GM19239 (cell line): Measurements from ENCODE around the gene CCDC154.
"Not testable (repeated sequence)": the region's sequence is repeated elsewhere in the genome, so short reads cannot be mapped to it uniquely, and the experiment has no call there.

Experiments
- DNase-seq: peaks from one replicate; pipeline ENCODE4 v3.0.0; 2011; ENCODE audit warnings: low spot score; ENCODE audit not compliant: insufficient read length
- FAIRE-seq: peaks from 2 replicates; lab custom pipeline; 2011; peaks lifted over from hg19 to GRCh38; lab: Jason Lieb, UNC

The CCDC154 gene, protein sequence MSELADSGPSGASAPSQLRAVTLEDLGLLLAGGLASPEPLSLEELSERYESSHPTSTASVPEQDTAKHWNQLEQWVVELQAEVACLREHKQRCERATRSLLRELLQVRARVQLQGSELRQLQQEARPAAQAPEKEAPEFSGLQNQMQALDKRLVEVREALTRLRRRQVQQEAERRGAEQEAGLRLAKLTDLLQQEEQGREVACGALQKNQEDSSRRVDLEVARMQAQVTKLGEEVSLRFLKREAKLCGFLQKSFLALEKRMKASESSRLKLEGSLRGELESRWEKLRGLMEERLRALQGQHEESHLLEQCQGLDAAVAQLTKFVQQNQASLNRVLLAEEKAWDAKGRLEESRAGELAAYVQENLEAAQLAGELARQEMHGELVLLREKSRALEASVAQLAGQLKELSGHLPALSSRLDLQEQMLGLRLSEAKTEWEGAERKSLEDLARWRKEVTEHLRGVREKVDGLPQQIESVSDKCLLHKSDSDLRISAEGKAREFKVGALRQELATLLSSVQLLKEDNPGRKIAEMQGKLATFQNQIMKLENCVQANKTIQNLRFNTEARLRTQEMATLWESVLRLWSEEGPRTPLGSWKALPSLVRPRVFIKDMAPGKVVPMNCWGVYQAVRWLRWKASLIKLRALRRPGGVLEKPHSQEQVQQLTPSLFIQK

DNA sequence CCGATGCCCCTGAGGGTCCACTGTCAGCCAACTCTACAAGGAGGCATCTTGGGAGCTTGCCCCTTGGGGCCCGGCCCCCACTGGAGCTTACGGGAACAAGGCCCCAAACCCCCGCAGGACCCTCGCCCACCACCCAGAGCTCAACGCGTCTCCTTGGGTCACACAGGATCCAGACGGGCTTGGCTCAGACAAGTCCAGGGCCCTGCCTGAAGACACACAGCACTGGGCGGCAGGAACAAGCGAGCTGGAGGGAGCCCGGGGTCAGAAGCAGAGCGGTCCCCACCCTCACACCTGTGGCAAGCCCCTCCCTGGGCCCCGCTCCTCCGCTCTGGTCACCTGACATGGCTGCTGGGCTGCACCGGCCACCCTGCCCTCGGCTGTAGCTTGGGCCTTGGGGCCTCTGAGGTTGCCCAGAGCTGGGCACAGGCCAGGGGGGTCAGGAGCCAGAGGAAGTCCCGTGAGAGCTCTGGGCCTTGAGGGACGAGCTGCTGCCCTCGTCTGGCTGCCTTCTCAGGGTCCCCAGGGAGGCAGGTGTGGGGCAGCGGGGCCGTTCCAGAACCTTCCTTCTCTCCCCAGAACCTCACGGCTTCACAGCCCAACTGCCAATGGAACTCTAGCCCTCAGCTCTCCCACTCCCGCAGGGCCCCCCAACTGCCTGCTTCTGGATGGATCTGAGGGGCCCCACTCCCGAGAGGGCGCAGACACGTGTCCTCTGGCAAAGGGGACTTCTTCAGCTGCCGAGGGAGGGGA is at the start of gene CCDC154:
CCDC154 (minus strand) TSS at position 577 of the 750 bp plus-strand sequence; CDS start at position 343, 234 bp downstream.
- peak; percentile 59 for DNase-seq
- no peak for FAIRE-seq

- peak; percentile 53 for FAIRE-seq
- DNase-seq: peak; percentile 64
Measured at GRCh38 chr16:1493746-1494094, 49.4 kb upstream of the CCDC154 start.

DNA sequence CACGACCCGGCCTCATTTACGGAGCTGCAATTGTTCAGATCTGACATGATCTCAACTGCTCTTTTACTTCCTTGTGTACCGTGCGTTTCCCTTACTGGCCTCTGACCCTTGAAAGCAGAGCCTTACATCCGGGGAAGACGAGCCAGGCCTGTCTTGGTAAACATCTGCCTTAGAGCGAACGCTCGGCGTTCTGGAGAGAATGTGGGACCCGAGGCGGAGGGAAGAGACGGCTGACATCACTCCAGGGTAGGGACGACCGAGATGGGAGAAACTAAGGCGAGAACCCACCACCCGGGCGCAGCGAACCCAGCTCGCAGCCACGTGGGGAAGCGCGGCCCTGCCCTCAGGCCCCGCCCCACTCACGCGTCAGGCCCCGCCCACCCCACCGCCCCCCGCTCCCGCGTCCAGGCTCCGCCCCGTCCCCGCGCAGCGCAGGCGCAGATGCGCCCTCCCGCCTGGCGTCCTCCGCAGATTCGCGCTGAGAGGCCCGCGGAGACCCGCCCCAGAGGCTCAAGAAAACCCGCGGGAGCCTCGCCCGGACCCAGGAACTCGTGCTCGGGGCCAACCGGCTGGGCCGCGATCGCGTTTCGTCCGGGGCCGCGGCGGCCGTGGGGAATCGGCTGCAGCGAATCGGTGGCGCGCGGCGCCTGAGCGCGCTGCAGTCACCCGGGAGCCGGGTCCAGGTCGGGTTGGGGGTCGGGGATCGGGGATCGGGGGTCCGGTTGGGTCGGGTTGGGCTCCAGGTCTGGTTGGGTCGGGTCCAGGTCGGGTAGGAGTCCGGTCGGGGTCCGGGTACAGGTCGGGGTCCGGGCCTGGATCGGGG is 48.8 kb upstream of the CCDC154 start, which contains the start of gene TELO2:
TELO2 (plus strand) TSS at position 438 of the 823 bp plus-strand sequence. CDS start 922 bp downstream, outside the sequence.
- peak; percentile 97 for FAIRE-seq
- DNase-seq: peak; percentile 97

GRCh38 chr16:1492082-1492922 is 47.9 kb upstream of the CCDC154 start:
- no peak for DNase-seq
- no peak for FAIRE-seq

GRCh38 chr16:1491327-1491726 is 47.0 kb upstream of the CCDC154 start:
- no peak for FAIRE-seq

GRCh38 chr16:1489077-1489476 is 44.7 kb upstream of the CCDC154 start:
- FAIRE-seq (no peak), DNase-seq (no peak)

More at GRCh38 chr16:1491327-1491726, 47.0 kb upstream of the CCDC154 start:
- no peak for DNase-seq

DNA sequence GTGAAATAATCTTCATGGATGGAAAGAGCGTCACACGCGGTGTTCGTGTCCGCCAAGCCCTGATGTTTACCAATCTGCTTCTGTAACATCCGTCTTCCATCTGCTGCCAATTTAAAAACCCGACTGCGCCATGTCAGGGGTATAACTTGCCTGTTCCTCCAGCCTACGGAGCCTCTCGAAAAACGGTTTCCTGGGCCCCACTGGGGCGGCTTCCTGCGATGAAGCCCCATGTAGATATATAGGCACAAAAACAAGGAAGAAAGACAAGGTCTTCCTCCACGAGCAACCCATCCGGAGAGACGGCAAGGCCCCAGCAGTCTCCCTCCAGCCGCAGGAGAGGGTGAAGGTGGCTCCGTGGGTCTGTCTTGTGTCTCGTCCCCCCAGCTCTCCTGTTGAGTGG is 44.3 kb upstream of the CCDC154 start, which contains the start of gene PTX4:
PTX4 (minus strand) TSS at position 326 of the 400 bp plus-strand sequence; CDS start at position 291, 35 bp downstream.
- FAIRE-seq (no peak), DNase-seq (no peak)

GRCh38 chr16:1488054-1488601 is 43.8 kb upstream of the CCDC154 start:
- DNase-seq (no peak), FAIRE-seq (no peak)

DNA sequence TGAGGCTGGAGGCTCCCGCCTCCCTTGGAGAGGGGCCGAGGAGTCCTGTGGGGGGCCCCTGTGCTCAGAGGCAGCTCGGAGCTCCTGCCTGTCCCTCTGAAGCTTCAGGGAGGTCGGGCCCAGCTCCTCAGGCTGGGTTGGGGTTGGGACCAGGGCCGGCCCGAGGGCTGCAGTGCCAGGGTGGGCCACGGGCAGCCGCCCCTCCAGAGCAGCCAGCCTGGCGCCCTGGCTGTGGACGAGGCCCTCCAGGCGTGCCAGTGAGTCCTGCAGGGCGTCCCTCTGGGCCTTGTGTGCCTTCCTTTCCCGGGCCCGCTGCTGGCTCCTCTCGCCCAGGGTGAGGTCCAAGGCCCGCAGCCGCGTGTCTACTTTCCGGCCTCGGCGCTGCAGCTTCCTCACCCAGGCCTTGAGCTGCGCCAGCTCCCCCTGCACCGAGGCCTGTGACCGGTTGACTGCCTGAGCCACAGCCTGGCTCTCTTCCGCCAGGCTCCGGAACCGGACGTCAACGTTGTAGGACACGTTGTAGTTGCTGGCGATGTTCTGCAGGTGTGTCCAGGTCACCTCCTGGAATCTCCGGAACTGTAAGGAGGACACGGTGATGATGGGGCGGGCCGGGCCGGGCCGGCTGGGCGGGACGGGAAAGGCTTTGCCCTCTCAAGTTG is 43.2 kb upstream of the CCDC154 start:
- no peak for FAIRE-seq
- no peak for DNase-seq

DNA sequence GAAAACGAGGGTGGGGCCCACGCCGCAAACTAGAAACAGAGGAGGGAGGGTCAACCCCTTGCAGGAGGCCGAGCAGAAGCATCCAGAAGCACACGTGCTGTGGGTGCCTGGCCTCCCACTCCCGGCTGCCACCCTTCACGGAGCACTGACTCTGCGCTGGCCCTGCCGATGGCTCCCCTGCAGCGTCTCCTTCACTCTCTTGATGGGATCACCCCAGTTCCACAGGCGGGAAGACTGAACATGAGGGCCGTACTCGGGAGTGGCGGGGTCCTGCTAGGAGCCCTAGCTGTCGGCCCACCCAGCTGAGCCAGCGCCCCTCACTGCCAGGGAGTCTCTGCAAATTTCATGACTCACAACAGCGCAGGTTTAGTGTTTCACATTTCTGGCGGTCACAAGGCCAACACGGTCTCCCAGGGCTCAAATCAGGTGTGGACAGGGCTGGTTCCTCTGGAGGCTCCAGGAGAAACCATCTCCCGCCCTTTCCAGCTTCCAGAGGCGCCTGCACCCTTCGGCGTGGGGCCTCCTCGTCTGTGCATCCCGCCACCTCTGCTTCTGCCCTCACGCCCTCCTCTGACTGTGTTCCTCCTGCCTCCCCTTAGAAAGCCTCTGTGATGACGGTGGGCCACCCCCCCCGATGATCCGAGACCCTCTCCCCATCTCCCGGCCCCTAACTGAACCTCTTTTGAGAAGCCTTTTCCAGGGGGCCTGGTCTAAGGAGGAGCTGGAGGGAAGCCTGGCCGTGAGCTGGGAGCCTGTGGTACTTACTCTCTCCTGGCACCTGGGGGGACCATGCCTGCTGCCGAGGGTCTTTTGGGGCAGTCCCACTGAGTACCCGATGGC is 42.4 kb upstream of the CCDC154 start:
- FAIRE-seq: no peak

GRCh38 chr16:1485847-1486496 is 41.6 kb upstream of the CCDC154 start:
- DNase-seq (no peak), FAIRE-seq (no peak)

More for the DNA sequence above, 42.4 kb upstream of the CCDC154 start:
- no peak for DNase-seq

DNA sequence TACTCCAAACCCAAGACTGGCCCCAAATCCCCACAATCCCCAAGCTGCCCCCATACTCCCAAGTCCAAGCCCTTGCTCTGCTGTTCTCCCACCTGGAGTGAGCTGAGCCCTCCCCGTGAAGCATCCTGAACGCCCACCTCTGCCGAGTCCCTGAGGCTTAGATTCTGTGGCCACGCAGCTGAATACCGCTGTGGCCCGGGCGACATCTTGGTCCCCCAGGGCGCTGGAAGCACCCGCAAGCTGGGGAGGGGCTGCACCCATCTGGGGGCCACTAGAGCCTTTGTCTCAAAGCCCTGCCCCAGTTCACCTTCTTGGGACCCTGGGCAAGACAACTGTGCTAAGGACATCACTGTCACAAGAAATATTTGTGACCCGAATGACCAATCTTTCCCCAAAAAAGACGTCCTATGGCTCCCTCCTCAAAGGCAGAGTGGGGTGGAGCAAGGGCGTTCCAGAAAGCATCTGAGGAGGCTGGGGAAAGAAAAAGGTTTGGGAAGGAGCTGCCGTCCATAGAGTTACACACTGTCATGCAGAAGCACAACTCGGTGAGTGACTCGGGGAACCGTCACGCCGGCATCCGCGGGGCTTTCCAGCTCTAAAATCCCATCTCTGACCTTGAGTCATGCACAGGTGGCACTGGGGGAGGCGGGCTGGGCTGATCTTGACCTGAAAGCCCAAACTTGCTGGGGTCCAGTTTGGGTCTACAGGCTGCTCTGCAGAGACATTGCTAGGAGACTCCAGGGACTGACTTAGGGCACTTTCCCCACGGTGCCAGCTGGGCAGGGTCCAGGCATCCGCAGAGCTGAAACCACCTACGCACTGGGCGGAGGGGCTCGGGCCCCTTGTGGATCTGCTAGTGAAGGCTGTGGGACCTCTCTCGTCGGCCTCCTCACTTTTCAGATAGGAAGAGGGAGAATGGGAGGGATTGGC is 37.8 kb upstream of the CCDC154 start:
- no peak for FAIRE-seq

GRCh38 chr16:1478937-1479336 is 34.6 kb upstream of the CCDC154 start:
- not testable (repeated sequence) for DNase-seq, FAIRE-seq

More for the DNA sequence above, 37.8 kb upstream of the CCDC154 start:
- DNase-seq: no peak

- no peak for DNase-seq
- FAIRE-seq: no peak
Measured at GRCh38 chr16:1477033-1477432, 32.7 kb upstream of the CCDC154 start.

DNA sequence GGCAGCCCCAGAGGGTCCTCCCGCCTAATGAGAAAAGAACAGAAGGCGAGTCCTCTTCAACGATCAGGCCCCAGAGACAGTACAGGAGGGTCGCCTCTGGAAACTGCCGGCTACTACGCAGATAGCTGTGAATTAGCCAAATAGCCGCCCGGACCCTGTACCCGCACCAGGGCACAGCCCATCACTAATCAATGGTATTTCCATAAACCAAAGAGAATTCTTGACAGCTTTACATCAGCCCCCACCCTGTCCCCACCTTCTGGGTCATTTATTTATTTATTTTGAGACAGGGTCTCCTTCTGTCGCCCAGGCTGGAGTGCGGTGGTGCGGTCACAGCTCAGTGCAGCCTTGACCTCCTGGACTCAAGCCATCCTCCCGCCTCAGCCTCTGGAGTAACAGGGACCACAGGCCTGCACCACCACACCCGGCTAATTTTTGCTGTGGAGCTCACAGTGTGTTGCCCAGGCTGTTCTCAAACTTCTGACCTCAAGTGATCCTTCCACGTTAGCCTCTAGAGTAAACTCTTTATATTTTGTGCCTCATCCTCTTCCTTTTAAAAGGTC is 31.3 kb upstream of the CCDC154 start:
- FAIRE-seq (no peak), DNase-seq (no peak)
